ENCODE data around the gene TUBB4B. TPM values are rescaled to one million over a fixed set of nuclear protein-coding genes. Genes with fewer than 3 reads are reported as not detected.

TUBB4B gene
- total RNA-seq, 1 donor from 2014 or later, result 153 TPM

Other genes with a start within 250 kb of the TUBB4B start
- gene PAXX, start 248.9 kb upstream of the TUBB4B start, total RNA-seq, result 13.6 and 26.9 TPM in 2 replicates
- 0.85 and 1.9 TPM in 2 replicates for gene CLIC3, start 244.7 kb upstream of the TUBB4B start, total RNA-seq
- gene ABCA2, start 213.1 kb upstream of the TUBB4B start, total RNA-seq, result 7.5 and 53.0 TPM in 2 replicates
- gene FUT7, start 209.2 kb upstream of the TUBB4B start, total RNA-seq, result not detected in 2 replicates
- gene NPDC1, start 195.1 kb upstream of the TUBB4B start, total RNA-seq, result 7.1 and 21.6 TPM in 2 replicates
- gene ENTPD2, start 187.2 kb upstream of the TUBB4B start, total RNA-seq, result 0.17 and 0.35 TPM in 2 replicates
- 0.99 and 12.0 TPM in 2 replicates for gene SAPCD2, start 170.7 kb upstream of the TUBB4B start, total RNA-seq
- 6.4 and 7.1 TPM in 2 replicates for gene UAP1L1, start 163.8 kb upstream of the TUBB4B start, total RNA-seq
- gene MAN1B1, start 154.3 kb upstream of the TUBB4B start, total RNA-seq, result 67.6 and 71.4 TPM in 2 replicates
- gene DPP7, start 126.6 kb upstream of the TUBB4B start, total RNA-seq, result 42.3 and 70.2 TPM in 2 replicates
- gene GRIN1, start 102.1 kb upstream of the TUBB4B start, total RNA-seq, result 0.30 TPM in 1 of 2 replicates, not detected in the other
- not detected in 2 replicates for gene LRRC26, start 71.2 kb upstream of the TUBB4B start, total RNA-seq
- gene TMEM210, start 69.2 kb upstream of the TUBB4B start, total RNA-seq, result not detected in 2 replicates
- 10.4 and 28.9 TPM in 2 replicates for gene ANAPC2, start 52.7 kb upstream of the TUBB4B start, total RNA-seq
- 45.5 and 76.2 TPM in 2 replicates for gene SSNA1, start 52.6 kb upstream of the TUBB4B start, total RNA-seq
- 4.5 and 10.6 TPM in 2 replicates for gene TPRN, start 40.5 kb upstream of the TUBB4B start, total RNA-seq
- 30.2 and 42.8 TPM in 2 replicates for gene TMEM203, start 35.6 kb upstream of the TUBB4B start, total RNA-seq
- 2.3 and 6.2 TPM in 2 replicates for gene NDOR1, start 35.6 kb upstream of the TUBB4B start, total RNA-seq
- 1.2 TPM in 1 of 2 replicates, not detected in the other for gene RNF208, start 19.0 kb upstream of the TUBB4B start, total RNA-seq
- 0.20 and 0.87 TPM in 2 replicates for gene CYSRT1, start 16.1 kb upstream of the TUBB4B start, total RNA-seq
- 0.15 and 0.52 TPM in 2 replicates for gene RNF224, start 13.8 kb upstream of the TUBB4B start, total RNA-seq
- not detected in 2 replicates for gene SLC34A3, start 10.4 kb upstream of the TUBB4B start, total RNA-seq
- gene STPG3, start 10.0 kb downstream of the TUBB4B start, total RNA-seq, result not detected in 2 replicates
- gene NELFB, start 14.0 kb downstream of the TUBB4B start, total RNA-seq, result 55.4 and 62.2 TPM in 2 replicates
- 36.3 and 42.1 TPM in 2 replicates for gene TOR4A, start 36.4 kb downstream of the TUBB4B start, total RNA-seq
- gene NRARP, start 61.0 kb downstream of the TUBB4B start, total RNA-seq, result 0.55 and 1.0 TPM in 2 replicates
- 11.6 and 12.2 TPM in 2 replicates for gene EXD3, start 181.9 kb downstream of the TUBB4B start, total RNA-seq
- 2.1 and 2.8 TPM in 2 replicates for gene NOXA1, start 182.1 kb downstream of the TUBB4B start, total RNA-seq
- 0.05 and 0.17 TPM in 2 replicates for gene ENTPD8, start 200.1 kb downstream of the TUBB4B start, total RNA-seq
- 12.0 and 20.4 TPM in 2 replicates for gene NSMF, start 218.0 kb downstream of the TUBB4B start, total RNA-seq